GM19397 (cell line): ENCODE data around the gene SP3.

ENCODE experiments used
- ATAC-seq: cut with Tn5 transposase; IDR thresholded peaks from one replicate; pipeline ENCODE4 v1.9.1; 2021; ENCODE audit warnings: mild to moderate bottlenecking, moderate library complexity; ENCODE audit not compliant: unreplicated experiment

Gene SP3

DNA sequence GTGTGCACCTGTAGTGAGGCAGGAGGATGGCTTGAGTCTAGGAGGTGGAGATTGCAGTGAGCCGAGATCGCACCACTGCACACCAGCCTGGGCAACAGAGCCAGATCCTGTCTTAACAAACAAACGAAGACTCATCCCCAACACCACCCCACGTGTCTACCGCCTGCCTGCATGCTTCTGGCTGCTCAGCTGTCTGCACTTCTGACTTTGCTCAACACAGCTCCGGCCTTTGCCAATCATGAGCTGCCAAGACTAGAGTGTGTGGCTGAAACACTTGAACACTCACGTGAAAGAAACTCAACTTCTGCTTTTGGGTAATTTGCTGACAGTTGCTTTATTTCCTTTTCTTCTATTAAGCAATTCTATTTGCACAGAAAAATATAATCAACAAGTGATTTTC lies 32.1 kb upstream of the SP3 start:
- ATAC-seq = peak; percentile 94

DNA sequence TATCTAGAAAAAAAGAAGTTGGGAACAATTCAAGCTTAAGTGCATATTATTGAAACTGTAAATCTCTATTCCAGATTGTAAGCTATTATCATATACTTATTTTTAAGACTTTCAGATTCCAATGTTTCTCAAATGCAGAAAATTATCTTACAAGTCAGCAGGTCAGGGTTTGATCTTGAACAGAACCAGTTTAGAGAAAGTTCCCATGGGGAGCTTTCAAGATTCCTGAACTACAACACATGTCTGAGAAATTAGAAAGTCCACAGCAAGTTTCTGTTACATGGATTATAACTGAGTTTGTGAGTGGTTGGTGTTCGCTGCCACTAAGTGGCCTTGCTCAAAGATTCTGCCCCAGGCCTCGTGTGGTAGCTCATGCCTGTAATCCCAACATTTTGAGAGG lies 31.6 kb upstream of the SP3 start:
- no peak for ATAC-seq

DNA sequence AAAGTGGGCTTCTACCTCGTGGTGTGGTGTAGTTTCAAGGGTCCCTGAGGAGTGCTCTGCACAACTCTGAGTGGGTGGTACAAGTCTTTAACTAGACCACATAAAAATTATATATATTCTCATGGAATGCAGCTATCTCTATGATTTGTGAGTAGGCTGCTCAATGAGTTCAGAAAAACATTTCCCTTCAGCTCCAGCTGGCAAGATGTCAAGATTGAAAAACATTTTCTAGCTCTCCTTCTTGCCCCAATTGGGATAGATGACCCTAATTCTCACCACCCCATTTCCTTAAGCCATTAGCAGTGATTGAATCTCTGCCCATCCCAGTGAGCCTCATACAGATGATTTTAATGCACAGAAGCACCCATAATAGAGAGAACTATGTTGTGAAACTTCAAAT lies 28.3 kb upstream of the SP3 start:
- ATAC-seq = no peak

DNA sequence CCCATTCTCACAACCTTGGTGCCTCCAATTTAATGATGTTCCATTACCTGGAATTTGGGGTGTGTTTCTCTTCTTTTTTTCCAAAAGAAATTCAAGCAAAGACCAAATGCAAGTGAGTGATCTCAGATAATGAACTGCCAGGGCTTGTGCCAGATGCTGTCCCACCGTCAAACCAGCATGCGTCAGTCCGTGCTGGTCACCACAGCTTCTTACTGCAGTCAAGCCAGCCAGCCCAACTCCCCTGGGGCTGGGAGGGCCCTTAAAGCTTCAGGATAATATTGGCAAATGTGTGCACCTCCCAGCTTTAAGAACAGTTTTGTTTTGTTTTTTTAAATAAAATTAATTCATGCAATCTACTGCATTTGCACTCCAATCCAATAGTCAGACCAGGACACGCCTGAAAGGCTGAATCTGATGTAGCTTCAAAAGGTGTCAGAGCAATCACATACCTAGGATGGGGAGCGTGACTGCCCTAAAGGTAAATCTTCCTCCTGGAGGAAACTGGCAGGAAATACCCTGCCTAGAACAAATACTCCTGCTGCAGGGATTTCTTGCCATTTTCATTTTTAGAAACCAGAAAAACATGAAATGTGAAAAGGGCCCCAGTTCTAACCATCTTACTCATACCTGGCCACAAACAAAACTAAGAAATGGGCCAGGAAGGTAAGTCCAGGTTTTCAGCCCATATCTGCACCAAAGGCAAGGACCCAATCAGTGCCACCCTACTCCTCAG lies 26.8 kb upstream of the SP3 start:
- ATAC-seq = no peak

DNA sequence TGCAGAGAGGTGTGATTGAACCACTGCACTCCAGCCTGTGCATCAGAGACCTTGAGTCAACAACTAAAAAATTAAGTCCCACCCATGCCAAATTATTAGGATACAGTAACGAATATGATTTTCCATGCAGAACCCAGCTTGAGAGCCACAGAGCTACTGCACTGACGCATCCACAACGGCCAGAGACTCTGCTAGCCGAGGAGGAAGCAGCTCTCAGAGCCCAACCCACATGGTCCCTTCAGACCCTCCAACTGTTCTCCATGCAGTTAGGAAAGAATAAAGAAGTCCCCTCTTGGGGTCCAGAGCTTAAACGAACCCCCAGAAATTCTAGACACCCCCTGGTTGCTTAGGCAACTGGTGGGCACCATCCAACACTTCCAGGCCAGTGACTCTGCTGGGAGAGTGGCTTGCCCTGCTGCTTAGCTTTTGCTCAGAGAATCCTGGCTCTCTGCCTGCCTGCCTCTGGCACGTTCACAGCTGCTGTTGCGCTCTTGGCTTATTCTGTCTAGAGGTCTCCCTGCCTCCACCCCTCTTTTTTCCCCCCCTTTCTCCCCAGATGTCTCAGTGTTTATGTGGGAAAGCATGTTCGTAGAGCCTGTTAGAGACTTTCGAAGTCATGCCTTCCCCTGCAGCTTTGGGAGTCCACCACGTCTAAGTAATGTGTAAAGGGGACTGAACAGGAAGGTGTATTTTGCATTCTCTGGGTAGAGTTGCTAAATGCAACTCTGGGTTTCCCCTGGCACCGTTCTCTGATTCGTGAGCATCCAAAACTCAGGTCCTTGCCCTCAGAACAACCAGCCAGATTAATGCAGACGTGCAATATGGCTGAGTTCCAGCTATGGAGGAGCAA lies 26.0 kb upstream of the SP3 start:
- peak; percentile 81 for ATAC-seq

DNA sequence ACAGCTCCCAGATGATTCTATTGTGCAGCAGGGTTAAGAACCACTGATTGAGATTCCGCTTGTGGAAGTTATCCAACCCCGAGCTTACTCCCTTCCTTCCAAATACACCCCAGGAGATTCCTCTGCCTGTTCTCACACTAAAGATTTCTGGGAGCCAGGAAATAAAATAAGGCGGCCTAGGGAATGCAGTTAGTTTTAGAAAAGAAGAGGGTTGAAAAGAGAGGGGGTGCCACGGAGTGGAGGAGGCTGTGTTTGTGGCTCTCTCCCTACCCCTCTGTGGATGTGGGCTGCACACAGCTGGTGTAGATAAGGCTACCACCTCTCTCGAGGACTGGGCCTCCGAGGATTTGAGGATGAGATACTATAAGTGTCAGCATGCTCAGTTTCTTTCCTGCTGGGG lies 25.1 kb upstream of the SP3 start:
- no peak for ATAC-seq

DNA sequence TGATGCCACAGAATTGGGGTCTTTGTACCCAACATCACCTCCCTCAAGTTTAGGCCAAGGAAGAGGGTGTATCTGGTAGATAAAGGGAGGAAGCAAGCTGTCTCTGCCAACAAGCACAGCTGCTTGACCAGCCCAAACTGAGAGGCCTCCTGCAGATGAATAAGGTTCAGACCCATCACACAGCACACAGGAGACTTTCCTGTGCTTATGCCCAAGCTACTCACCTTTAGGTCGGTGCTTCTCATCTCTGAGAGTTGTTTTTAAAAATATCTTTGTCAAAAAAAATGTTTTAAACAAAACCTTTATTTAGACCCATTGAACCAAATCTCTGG lies 24.7 kb upstream of the SP3 start:
- ATAC-seq = no peak

DNA sequence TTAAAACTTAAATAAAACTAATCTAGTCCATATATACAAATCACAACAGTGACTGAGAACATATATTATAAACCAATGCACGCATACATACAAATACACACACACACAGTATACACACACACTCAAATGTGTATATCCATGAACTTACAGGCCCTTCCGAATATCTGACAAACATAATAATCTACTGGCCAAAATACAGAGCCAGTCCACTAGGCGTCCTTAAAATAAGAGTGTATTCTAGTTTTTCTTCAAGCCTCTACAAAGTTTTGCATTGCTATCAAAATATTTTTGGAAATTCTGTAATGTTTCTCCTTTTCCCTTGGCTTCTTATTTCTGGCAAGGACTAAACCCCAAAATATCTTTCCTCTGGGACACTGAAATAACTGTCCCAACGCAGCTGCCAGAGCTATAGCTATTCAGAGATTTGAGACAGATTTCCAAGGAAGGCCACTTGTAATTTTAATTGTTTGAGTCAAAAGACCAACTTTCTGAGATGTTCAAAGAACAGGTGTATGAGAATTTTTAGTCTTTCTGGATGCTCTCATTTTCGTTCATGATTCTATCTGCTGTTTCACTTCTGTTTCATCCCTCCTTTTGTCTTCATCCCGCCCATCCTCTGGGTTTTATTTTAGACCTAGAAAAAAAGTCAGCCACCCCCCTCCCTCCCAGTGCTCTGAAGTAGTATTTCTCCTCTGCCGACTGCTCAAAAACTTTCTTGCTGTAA lies 24.1 kb upstream of the SP3 start:
- ATAC-seq = no peak

DNA sequence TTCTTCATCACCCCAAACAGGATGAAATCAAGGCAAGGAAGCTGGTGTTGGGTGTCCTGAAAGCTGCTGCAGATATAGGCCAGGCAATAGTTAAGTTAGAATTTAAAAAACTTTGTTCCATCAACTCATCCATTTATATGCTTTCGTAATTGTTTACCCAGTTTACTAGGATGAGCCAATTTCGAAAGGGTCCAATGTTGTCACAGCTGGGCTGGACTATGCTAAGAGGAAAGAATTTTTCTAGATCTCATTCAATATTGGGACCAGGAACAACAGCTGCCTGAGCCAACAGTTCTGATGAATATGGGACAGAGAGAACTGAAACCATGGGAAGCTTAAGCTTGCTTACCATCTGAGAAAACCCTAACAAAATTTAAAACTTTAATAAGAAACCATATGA lies 21.6 kb upstream of the SP3 start:
- ATAC-seq = no peak

DNA sequence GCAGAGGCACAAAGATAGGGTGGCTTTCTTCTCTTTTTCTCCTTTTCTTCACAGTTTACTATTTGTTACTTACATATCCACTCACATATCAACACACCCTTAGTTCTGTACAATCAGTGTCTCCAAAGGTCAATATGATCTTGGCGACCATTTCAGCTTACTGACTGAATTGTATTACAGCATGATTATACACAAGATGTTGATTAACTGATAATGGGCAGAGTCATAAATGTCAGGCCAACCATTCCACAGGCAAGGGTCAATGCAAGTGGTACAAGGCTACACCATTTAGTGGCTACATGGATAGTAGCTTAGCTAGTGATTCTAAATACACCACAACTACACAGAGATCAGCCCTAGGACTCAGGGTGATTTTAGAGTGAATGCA lies 20.4 kb upstream of the SP3 start:
- ATAC-seq = no peak

DNA sequence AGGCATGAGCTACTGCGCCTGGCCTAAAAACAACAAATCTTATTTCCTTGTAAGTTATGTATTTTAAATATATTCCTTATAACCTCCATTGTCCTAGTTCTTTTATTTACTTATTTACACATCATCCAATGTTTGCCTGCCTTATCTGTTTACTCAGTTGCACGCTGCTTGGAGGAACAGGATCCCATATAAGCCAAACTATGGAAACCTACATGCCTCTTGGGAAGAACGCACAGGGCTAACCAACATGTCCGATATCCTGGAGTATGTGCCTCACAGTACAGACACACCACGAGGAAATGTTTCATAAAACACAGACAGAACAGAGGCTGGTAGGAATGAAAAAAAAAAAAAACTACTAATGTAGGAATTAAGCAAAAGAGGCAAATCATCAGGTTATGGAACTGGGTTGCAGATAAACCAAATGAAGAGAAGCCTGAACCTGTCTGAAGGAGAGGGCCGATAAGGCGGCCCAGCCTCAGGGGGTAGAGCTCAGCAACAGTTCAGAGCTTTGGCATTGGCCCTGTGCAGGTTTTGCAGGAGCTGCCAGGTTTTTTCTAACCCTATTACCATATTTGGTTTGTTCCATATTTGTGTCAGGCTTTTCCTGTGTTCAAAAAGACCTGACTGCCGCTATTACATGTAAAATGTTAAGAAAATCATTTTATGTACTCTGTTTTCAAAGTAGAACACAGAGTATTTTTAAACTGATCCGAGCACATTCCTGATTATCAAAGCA lies 19.9 kb upstream of the SP3 start:
- ATAC-seq = no peak

DNA sequence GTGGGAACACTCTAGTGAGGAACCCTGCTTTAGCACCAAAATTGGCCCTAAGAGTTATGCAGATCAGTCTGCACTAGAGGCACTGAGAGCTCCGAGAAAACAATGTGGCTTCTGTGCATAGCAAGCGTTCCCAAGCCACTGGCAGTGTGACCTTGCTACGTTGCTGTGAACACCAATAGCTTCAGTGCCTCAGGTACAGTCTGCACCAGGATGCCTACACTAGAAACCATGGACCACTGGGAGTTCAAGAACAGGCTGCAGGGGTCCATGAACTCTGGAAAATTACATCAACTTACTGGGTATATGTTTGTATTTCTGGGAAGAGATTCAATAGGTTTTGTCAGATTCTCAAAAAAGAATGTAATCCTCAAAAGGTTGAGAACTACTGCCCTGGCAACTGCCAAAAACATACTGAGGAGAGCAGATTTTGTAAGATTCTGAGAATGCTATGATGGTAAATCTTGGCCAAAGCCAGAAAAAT lies 18.3 kb upstream of the SP3 start:
- ATAC-seq = no peak

DNA sequence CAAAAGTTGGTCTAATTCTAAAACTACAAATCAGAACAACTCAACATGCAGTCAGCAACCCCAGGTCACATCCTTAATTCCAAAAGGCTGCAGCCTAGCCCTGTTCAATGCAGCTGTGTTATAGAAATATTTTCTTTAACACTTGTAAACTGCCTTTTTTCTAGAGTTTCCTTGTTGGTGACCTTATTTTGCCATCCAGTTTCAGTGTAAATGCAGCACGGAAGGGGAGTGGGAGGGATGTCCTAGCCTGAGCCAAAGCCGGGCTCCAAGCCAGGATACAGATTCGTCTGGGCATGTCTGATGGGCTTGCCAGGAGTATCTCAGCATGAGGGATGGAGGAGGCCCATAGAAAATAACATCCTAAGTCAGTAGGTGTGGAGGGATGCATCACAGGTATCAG lies 17.7 kb upstream of the SP3 start:
- no peak for ATAC-seq

DNA sequence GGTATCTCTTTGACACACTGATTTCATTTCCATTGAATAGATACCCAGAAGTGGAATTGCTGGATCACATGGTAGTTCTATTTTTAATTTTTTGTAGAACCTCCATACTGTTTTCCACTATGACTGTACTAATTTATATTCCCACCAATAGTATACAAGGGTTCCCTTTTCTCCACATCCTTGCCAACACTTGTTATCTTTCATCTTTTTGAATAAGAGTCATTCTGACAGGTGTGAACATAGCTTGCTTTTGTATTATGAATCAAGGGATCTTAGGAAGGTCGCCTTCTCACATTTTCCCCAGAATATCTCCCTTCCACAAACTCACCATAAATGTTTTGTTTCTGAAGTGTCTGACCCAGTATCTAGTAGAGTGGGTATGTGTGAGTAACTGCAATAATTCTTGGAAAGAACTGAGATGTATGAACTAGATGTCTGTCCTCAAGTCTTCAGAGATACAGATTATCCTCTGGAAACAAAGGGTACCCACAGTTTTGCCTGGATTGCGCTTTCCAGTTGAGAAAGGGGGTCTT lies 17.1 kb upstream of the SP3 start:
- ATAC-seq = no peak

DNA sequence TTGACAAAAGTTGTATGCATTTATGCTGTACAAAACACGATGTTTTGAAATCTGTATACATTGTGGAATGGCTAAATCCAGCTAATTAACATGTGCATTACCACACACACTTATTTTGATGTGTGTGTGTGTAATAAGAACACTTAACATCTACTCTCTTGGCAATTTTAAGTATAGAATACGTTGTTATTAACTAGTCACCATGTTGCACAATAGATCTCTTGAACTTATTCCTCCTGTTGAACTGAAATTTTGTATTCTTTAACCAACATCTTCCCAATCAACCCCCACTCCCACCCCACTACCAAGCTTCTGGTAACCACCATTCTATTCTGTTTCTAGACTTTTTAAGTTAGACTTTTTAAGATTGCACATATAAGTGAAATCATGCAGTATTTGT lies 16.3 kb upstream of the SP3 start:
- ATAC-seq = no peak

DNA sequence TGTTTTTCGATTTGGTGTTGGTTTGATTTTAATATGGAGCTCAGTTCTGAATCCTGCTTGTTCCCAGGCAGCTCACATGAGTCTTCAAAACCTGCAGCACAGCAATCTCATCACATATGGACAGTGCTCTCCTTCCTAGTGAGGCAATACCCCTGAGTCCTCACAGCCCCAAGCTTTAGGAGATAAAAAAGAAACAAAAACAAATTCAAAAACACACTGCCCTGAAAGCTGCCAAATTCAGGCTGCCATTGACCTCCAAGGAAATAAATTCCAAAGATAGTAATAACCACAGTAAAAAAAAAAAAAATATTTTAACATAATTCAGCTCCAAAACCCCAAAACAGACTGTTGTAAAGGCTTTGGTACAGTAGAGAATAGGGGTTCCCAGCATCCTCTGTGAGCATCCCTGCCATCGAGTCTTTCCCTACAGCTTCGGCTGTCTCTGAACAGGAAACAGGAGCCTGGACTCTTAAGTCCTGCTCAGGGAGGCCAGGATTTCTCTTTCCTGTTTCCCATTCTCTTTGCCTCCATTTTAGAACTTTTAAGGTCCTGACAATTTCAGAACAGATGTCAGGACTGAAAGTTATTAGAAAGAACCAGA lies 14.7 kb upstream of the SP3 start:
- no peak for ATAC-seq

DNA sequence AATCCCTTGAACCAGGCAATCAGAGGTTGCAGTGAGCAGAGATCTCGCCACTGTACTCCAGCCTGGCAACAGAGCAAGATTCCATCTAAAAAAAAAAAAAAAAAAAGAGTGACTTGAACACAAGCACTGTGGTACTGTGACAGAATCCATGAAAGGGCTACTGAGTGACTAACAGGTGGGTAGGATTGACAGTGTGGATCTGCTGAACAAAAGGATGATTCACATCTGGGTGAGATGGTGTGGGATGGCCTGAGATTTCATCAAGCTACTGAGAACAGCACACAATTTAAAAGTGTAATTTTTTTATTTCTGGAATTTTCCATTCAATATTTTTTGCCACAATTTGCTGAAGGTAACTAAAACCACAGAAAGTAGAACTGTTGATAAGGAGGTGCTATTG lies 13.3 kb upstream of the SP3 start:
- ATAC-seq = no peak

DNA sequence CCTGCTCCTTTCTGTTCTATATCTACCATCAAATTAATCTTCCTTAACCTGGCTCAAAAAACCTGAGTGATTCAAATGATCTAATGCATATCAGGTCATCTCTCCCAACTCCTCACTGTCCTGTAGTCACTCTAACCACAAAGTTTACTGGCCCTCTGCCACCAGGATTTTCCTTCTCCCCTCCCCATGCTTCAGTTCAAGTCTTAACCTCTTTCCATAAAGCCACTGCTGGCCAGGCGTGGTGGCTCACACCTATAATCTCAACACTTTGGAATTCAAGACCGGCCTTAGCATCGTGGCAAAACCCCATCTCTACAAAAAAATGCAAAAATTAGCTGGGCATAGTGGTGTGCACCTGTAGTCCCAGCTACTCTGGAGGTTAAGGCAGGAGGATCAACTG lies 7.5 kb upstream of the SP3 start:
- no peak for ATAC-seq

DNA sequence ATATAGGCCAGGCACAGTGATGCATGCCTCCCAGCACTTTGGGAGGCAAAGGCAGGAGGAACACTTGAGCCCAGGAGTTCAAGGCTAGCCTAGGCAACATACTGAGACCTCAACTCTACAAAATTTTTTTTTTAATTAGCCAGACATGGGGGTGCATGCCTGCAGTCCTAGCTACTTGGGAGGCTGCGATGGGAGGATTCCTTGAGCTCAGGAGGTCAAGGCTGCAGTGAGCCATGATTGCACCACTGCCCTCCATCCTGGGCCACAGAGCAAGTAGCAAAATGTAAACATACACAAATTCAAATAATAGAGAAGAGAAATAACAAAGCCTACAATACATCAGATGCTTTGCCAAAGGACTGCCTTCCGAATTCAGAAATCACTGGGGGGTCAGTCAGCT lies 7.0 kb upstream of the SP3 start:
- no peak for ATAC-seq

DNA sequence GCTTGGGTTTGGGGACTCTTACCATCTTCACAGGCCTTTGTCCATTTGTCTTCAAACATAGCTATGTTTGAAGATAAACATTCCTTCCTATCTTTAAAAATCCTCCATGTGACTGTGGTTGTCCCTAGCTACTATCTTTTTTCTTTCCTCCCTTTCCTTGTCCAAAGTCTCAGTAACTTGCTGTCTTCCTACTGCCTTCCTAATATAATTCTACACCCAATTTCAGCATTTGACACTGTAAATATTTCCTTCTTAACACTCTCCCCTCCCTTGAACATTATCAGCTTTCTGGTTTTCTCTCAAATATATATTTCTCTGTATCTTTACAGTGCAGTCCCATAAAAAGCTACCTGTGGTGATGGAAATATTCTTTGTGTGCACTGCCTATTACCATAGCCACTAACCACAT lies 5.3 kb upstream of the SP3 start:
- no peak for ATAC-seq

DNA sequence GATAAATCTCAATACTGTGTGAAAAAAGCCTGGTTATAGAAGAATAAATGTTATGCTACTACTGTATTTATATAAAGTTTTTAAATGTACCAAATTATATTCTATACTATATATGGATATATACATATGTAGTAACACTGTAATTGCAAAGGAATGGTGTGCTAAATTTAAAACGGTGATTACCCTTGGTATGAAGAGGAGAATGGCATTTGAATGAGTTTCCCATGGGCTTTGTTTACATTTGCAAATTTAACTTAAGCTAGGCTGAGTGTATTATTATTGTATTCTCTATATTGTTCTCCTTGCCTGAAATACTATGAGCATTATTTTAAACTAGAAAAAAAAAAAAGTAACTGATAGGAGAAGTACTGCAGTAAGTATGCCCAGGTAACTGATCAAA lies 4.7 kb upstream of the SP3 start:
- ATAC-seq = no peak
